NT2/D1 (cell line): Measurements from ENCODE around the gene HK2.

ENCODE experiments used
- YY1 ChIP-seq: IDR thresholded peaks from 2 replicates; pipeline ENCODE4 v1.6.1; 2011; ENCODE audit not compliant: insufficient read length, insufficient read depth
- ZNF274 ChIP-seq: IDR thresholded peaks from 2 replicates; pipeline ENCODE4 v1.6.1; 2011; ENCODE audit warnings: mild to moderate bottlenecking, low read depth, low read length

GRCh38 chr2:74881176-74881575 is 47.2 kb downstream of the HK2 start:
- no peak for TF ChIP-seq YY1
- no peak for TF ChIP-seq ZNF274
